Progenitor cell of endocrine pancreas (in vitro differentiated cells): ENCODE results near the gene CDC14A. TPM values are rescaled to one million over a fixed set of nuclear protein-coding genes. Genes with fewer than 3 reads are reported as not detected.

Experiments
- DNase-seq: peaks from one replicate; pipeline ENCODE4 v3.0.0; 2021; ENCODE audit warnings: low spot score; ENCODE audit not compliant: unreplicated experiment
- H3K27ac Mint-ChIP-seq: 2 replicates; pipeline ENCODE4 v1.8.0; 2021; ENCODE audit warnings: mild to moderate bottlenecking, moderate library complexity, mixed read lengths
- H3K27me3 Mint-ChIP-seq: 2 replicates; pipeline ENCODE4 v1.8.0; 2021; ENCODE audit warnings: mixed read lengths
- H3K36me3 Mint-ChIP-seq: 2 replicates; pipeline ENCODE4 v1.8.0; 2022; ENCODE audit warnings: mixed read lengths; ENCODE audit not compliant: insufficient read depth
- H3K4me1 Mint-ChIP-seq: 2 replicates; pipeline ENCODE4 v1.8.0; 2021; ENCODE audit warnings: low read depth, mixed read lengths
- H3K4me3 Mint-ChIP-seq: 2 replicates; pipeline ENCODE4 v1.8.0; 2021; ENCODE audit warnings: low read depth, mild to moderate bottlenecking, moderate library complexity, mixed read lengths
- H3K9me3 Mint-ChIP-seq: 2 replicates; pipeline ENCODE4 v1.8.0; 2021; ENCODE audit warnings: low read depth, mixed read lengths
- total RNA-seq: library from RNA; stranded (reverse); gene quantifications from 2 replicates; pipeline ENCODE4 v1.2.1, GENCODE V29; 2021
- TF ChIP-seq, protein P1 (sequence below): fragments of 200-600 bp; sonication (generic); IDR thresholded peaks from one replicate; pipeline ENCODE4 v1.5.0; 2021; ENCODE audit warnings: antibody characterized with exemption, mild to moderate bottlenecking; ENCODE audit not compliant: unreplicated experiment

The CDC14A gene
- total RNA-seq, 1 donor from 2014 or later = 23.3 TPM

DNA sequence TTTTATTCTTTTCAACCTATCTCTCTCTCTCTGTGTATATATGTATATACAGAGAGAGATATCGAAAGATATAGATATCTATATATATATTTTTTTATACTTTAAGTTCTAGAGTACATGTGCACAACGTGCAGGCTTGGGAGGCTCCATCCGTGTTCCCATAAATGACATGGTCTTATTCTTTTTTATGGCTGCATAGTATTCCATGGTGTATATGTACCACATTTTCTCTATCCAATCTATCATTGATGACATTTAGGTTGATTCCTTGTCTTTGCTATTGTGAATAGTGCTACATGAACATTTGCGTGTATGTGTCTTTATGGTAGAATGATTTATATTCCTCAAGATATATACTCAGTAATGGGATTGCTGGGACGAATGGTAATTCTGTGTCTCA lies 130.4 kb downstream of the CDC14A start:
- Mint-ChIP-seq H3K36me3 (peaks cover 13% of the 10 kb centered on the region), H3K27ac (no peak overlapping the region), H3K9me3 (no peaks in the 10 kb centered on the region), H3K4me1 (peaks cover 10% of the 10 kb centered on the region), H3K4me3 (no peak overlapping the region), H3K27me3 (no peaks in the 10 kb centered on the region)
- TF ChIP-seq, protein P1, sequence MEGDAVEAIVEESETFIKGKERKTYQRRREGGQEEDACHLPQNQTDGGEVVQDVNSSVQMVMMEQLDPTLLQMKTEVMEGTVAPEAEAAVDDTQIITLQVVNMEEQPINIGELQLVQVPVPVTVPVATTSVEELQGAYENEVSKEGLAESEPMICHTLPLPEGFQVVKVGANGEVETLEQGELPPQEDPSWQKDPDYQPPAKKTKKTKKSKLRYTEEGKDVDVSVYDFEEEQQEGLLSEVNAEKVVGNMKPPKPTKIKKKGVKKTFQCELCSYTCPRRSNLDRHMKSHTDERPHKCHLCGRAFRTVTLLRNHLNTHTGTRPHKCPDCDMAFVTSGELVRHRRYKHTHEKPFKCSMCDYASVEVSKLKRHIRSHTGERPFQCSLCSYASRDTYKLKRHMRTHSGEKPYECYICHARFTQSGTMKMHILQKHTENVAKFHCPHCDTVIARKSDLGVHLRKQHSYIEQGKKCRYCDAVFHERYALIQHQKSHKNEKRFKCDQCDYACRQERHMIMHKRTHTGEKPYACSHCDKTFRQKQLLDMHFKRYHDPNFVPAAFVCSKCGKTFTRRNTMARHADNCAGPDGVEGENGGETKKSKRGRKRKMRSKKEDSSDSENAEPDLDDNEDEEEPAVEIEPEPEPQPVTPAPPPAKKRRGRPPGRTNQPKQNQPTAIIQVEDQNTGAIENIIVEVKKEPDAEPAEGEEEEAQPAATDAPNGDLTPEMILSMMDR = no peak
- no peak for DNase-seq

DNA sequence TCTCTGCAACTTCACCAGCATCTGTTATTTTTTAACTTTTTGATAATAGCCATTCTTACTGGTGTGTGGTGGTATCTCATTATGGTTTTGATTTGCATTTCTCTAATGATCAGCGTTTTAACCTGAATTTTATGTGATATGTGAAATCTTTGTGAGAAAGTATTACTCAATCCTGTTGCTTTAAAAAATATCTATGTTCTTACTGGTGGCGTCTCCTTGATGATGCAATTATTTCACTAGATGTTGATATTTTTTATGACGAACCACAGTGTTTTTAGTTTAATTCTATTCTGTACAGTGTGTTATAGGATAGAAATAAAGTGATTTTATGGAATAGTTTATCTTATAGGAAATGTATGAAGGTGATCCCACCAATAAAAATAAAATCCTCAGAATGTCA lies 130.9 kb downstream of the CDC14A start:
- no peak for DNase-seq
- Mint-ChIP-seq H3K36me3 (peaks cover 13% of the 10 kb centered on the region), H3K4me1 (peaks cover 10% of the 10 kb centered on the region), H3K27me3 (no peaks in the 10 kb centered on the region), H3K4me3 (no peak overlapping the region), H3K27ac (no peak overlapping the region), H3K9me3 (no peaks in the 10 kb centered on the region)
- TF ChIP-seq, protein P1 = no peak

- no peak for DNase-seq
- Mint-ChIP-seq H3K27ac (no peak overlapping the region), H3K36me3 (peaks cover 13% of the 10 kb centered on the region), H3K27me3 (no peaks in the 10 kb centered on the region), H3K4me1 (peaks cover 10% of the 10 kb centered on the region), H3K4me3 (no peak overlapping the region), H3K9me3 (no peaks in the 10 kb centered on the region)
- TF ChIP-seq, protein P1 = no peak
These were observed 133.6 kb downstream of the CDC14A start for GRCh38 chr1:100485855-100486258.

GRCh38 chr1:100494393-100495084 lies 142.2 kb downstream of the CDC14A start:
- Mint-ChIP-seq H3K27me3 (no peaks in the 10 kb centered on the region), H3K4me1 (peaks cover 5% of the 10 kb centered on the region), H3K4me3 (no peak overlapping the region), H3K27ac (no peak overlapping the region), H3K36me3 (peaks cover 27% of the 10 kb centered on the region), H3K9me3 (peaks cover 3% of the 10 kb centered on the region)
- DNase-seq = no peak
- TF ChIP-seq, protein P1 = no peak

DNA sequence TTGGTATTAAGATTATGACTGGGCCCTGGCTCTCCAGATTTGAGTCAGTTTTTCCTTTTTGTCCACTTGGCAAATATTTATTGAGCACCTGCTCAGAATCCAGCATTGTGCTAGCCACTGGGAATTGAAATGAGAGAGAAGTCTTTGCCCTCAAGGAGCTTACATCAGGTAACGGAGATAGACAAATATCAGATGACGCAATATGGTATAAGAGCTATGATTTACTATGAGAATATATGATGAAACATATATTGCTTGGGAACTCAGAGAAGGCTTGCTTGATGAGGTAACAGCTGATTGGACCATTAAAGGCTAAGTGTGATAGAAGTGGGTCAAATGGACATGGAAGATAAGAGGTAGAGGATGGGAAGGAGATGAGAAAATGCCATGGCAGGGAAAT lies 144.6 kb downstream of the CDC14A start:
- DNase-seq = no peak
- H3K27ac Mint-ChIP-seq = no peak overlapping the region
- H3K27me3 Mint-ChIP-seq = no peaks in the 10 kb centered on the region
- TF ChIP-seq, protein P1 = no peak
- peaks cover 3% of the 10 kb centered on the region for H3K9me3 Mint-ChIP-seq
- peaks cover 28% of the 10 kb centered on the region for H3K36me3 Mint-ChIP-seq
- no peak overlapping the region for H3K4me3 Mint-ChIP-seq
- H3K4me1 Mint-ChIP-seq = peaks cover 5% of the 10 kb centered on the region
